ENCODE results near the gene ABCA2. TPM values are rescaled to one million over a fixed set of nuclear protein-coding genes. Genes with fewer than 3 reads are reported as not detected.

The ABCA2 gene
- total RNA-seq, 6 experiments from 2014 or later: 23.7 to 49.2 (median 34.2) TPM

DNA sequence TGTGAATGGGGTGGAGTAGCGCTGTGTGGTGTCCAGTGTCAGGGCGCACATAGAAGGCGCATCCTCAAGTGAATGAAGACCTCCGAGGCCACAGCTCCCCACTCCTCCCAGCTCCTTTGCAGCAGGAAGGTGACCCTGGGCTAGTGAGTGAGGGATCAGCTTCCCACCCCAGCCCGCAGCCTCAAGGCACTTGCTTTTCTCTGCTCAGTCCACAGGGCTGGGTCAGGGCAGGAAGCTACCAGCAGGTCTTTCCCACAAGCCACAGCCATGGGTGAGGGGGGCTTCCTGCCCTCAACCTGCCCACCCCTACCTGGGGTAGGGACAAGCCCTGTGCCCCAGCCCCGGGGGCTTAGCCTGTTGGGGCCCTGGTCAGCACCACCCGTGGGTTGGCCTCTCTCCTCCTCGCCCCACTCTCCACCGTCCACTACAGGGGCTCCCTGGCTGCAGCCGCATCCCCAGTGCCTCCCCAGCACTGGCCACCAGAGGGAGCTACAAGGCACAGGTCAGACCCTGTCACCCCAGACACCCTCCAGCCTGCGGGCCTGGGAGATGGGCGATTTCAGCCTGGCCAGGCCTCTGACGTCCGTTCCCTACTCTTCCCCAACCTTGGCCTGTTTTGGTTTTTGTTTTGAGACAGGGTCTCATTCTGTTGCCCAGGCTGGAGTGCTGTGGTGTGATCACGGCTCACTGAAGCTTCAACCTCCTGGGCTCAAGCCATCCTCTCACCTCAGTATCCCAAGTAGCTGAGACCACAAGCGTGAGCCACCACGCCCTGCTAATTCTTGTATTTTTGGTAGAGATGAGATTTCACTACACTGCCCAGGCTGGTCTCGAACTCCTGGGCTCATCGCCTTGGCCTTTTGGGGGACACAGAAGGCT lies 1.3 kb upstream of the ABCA2 start:
- DNase-seq (peak; percentile 81 to 87 (median 86)), ATAC-seq (peak; percentile 57 to 68 (median 62))
- H3K4me3 ChIP-seq: peak overlapping the region; percentile 39 to 60 (median 50)
- no peaks in the 10 kb centered on the region for H3K9me3 ChIP-seq
- intact Hi-C loops (cut with DNase I): no loop called here
- H3K36me3 ChIP-seq: no peaks in the 10 kb centered on the region
- peaks cover 0 to 40% (median 21%) of the 10 kb centered on the region in 4 donors for H3K4me1 ChIP-seq
- H3K27ac ChIP-seq: peak overlapping the region in 1 of 3 donors; percentile 58
- H3K27me3 ChIP-seq: no peaks in the 10 kb centered on the region
- WGBS (ENCODE audit: insufficient coverage, low coverage, low lambda C conversion rate, missing lambda C conversion rate): 18% methylated on average over 5 of the region's 19 CpGs
- TF ChIP-seq, protein P1, sequence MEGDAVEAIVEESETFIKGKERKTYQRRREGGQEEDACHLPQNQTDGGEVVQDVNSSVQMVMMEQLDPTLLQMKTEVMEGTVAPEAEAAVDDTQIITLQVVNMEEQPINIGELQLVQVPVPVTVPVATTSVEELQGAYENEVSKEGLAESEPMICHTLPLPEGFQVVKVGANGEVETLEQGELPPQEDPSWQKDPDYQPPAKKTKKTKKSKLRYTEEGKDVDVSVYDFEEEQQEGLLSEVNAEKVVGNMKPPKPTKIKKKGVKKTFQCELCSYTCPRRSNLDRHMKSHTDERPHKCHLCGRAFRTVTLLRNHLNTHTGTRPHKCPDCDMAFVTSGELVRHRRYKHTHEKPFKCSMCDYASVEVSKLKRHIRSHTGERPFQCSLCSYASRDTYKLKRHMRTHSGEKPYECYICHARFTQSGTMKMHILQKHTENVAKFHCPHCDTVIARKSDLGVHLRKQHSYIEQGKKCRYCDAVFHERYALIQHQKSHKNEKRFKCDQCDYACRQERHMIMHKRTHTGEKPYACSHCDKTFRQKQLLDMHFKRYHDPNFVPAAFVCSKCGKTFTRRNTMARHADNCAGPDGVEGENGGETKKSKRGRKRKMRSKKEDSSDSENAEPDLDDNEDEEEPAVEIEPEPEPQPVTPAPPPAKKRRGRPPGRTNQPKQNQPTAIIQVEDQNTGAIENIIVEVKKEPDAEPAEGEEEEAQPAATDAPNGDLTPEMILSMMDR (IDR thresholded peaks at IDR 0.05): peak; percentile 87 to 94 (median 90)
- TF ChIP-seq POLR2A (IDR thresholded peaks at IDR 0.05): no peak

DNA sequence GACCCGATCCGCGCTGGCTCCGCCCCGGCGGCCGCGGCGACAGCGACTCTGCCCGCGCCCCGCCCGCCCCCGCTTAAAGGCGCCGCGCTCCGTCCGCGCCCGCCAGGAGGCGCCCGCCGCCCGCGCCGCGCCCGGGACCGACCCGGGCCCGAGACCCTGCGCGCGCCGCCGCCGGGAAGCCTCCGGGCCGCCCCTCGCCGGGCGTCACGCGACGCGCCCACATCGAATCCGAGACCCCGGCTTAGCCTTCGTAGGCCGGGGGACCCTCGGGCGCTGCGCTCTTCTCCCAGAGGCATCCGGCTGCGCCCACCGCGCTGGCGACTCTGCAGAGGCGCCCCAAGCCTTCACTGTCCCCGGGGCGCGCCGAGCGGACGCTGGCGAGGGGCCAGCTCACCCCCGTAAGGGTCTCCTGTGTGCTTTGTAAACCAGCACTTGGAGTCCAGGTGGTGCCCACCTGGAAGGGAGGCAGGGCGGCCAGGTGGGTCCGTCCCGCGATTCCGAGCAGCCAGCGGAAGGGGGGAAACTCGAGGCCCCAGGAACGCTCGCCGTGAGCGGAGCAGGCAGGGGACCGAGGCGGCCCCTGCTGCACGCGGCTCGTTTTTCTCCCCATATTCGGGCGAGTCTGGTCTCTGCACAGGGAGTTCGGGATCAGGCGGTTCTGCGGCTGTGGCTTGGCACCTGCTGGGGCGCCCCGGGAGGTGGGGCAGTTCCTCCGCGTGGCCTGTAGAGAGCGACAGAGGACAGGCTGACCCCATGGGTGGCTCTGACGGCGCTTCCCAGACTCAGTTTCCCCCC lies 423 bp upstream of the ABCA2 start:
- TF ChIP-seq, protein P1 (IDR thresholded peaks at IDR 0.05): peak in 3 of 4 donors; percentile 20 to 58 (median 32)
- TF ChIP-seq POLR2A (IDR thresholded peaks at IDR 0.05): no peak
- Histone ChIP-seq H3K9me3 (no peaks in the 10 kb centered on the region), H3K36me3 (no peaks in the 10 kb centered on the region), H3K27ac (peak overlapping the region in 1 of 3 donors; percentile 37), H3K4me1 (peaks cover 0 to 48% (median 24%) of the 10 kb centered on the region in 4 donors), H3K27me3 (no peaks in the 10 kb centered on the region), H3K4me3 (peak overlapping the region; percentile 39 to 60 (median 50))
- intact Hi-C loops (cut with DNase I): no loop called here
- WGBS (ENCODE audit: insufficient coverage, low coverage, low lambda C conversion rate, missing lambda C conversion rate): 0% methylated on average over 2 of the region's 98 CpGs
- peak; percentile 79 to 85 (median 81) for DNase-seq
- peak; percentile 51 to 60 (median 57) for ATAC-seq

DNA sequence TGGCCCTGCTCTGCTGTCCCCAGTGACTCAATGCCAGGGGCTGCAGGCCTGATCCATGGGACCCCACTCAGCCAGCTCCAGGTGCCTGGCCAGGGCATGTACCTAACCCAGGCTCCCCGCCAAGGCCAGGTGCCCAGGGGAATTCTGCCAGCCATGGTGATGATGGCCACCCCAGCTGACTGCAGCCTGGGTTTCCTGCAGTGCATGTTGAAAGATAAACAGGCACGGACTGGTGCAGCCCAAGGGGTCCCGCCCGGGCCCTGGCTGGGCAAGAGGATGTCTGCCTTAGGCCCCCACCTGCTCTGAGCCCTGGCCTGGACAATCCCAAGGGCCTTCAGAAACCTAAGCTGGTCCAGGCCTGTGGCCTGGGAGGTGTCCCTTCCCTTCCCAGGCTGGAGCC lies 1.2 kb downstream of the ABCA2 start:
- Histone ChIP-seq H3K4me1 (peaks cover 0 to 61% (median 30%) of the 10 kb centered on the region in 4 donors), H3K9me3 (no peaks in the 10 kb centered on the region), H3K4me3 (peak overlapping the region; percentile 51 to 57 (median 56)), H3K27ac (peak overlapping the region; percentile 24 to 73 (median 33)), H3K27me3 (no peaks in the 10 kb centered on the region), H3K36me3 (no peaks in the 10 kb centered on the region)
- ATAC-seq (peak in 3 of 4 donors; percentile 0 to 14 (median 10)), DNase-seq (peak; percentile 74 to 89 (median 83))
- TF ChIP-seq POLR2A (IDR thresholded peaks at IDR 0.05): no peak
- TF ChIP-seq, protein P1 (IDR thresholded peaks at IDR 0.05): no peak
- WGBS (ENCODE audit: insufficient coverage, low coverage, low lambda C conversion rate, missing lambda C conversion rate): 10% methylated on average over 3 of the region's 4 CpGs
- intact Hi-C loops (cut with DNase I): no loop called here

DNA sequence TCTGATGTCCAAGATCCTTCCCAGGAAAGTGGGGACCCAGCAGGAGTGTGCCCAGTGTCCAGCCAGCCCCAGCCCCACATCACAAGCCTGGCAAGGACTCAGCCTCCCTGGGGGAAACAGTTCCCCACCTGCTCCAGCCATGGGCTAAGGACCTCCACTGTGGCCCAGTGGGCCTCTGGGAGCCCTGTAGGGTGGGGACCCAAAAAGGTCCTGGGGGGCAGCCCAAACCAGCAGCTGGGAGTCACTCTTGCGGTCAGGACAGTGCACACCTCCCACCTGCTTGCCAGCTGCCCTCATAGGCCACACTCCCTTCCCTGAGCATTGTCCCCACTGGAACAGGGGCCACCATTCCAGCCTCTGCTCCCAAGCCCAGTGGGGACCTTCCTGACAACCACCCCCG lies 1.7 kb downstream of the ABCA2 start:
- Histone ChIP-seq H3K4me1 (peaks cover 0 to 61% (median 30%) of the 10 kb centered on the region in 4 donors), H3K36me3 (no peaks in the 10 kb centered on the region), H3K9me3 (no peaks in the 10 kb centered on the region), H3K27ac (peak overlapping the region in 1 of 3 donors; percentile 73), H3K4me3 (peak overlapping the region in 1 of 3 donors; percentile 56), H3K27me3 (no peaks in the 10 kb centered on the region)
- intact Hi-C loops (cut with DNase I): no loop called here
- WGBS (ENCODE audit: insufficient coverage, low coverage, low lambda C conversion rate, missing lambda C conversion rate): 88% methylated on average over 1 of the region's 2 CpGs
- no peak for DNase-seq
- ATAC-seq: no peak
- TF ChIP-seq POLR2A (IDR thresholded peaks at IDR 0.05): no peak
- TF ChIP-seq, protein P1 (IDR thresholded peaks at IDR 0.05): no peak
